Measurements from ENCODE around the gene SLC38A3.
A peak's percentile ranks its signal among the peaks of the same experiment; 100 is the strongest.
"Not testable (repeated sequence)": the region's sequence is repeated elsewhere in the genome, so short reads cannot be mapped to it uniquely, and the experiment has no call there.

The SLC38A3 gene

DNA sequence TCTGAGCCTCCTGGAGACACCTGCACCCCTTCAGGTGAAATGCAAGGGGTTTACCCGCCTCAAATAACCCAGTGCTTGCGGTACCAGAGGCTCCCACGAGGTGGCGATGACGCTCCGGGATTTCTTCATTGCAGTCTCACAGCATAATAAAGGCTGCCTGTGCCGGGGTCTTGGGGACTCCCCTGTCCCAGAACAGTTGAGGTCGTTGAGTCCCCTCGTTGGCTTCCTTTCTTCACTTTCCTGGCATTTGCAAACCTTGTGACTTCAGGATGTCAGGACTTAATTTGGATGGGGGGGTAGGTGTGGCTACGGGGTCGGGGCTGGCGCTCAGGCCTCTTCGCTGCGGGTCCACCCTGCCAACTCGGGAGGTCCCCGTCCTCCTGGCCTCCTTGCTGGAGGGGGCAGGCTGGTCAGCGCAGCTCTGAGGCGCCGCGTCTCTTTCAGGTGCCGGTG is 12.4 kb upstream of the SLC38A3 start:
- DNase-seq = peak; percentile 96

DNA sequence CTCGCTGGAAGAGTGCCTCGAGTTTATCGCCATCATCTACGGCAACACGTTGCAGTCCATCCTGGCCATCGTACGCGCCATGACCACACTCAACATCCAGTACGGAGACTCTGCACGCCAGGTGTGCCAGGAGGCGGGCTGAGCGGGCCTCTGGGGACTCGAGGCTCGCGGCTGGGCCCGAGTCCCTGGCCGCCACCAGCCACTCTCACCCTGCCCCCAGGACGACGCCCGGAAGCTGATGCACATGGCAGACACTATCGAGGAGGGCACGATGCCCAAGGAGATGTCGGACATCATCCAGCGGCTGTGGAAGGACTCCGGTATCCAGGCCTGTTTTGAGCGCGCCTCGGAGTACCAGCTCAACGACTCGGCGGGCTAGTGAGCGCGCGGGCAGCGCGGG is 11.8 kb upstream of the SLC38A3 start:
- no peak for DNase-seq

DNA sequence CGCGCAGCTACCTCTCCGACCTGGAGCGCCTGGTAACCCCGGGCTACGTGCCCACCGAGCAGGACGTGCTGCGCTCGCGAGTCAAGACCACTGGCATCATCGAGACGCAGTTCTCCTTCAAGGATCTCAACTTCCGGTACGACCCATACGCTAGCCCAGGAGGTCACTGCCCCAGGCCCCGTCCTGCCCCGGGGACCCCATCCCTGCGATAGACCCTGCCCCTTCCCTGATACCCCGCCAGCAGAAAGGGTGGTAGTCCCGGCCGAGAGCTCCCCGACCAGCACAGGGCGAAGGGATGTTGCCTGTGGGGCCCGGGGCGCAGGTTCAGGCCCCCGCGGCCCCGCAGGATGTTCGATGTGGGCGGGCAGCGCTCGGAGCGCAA is 11.3 kb upstream of the SLC38A3 start:
- DNase-seq = no peak

DNA sequence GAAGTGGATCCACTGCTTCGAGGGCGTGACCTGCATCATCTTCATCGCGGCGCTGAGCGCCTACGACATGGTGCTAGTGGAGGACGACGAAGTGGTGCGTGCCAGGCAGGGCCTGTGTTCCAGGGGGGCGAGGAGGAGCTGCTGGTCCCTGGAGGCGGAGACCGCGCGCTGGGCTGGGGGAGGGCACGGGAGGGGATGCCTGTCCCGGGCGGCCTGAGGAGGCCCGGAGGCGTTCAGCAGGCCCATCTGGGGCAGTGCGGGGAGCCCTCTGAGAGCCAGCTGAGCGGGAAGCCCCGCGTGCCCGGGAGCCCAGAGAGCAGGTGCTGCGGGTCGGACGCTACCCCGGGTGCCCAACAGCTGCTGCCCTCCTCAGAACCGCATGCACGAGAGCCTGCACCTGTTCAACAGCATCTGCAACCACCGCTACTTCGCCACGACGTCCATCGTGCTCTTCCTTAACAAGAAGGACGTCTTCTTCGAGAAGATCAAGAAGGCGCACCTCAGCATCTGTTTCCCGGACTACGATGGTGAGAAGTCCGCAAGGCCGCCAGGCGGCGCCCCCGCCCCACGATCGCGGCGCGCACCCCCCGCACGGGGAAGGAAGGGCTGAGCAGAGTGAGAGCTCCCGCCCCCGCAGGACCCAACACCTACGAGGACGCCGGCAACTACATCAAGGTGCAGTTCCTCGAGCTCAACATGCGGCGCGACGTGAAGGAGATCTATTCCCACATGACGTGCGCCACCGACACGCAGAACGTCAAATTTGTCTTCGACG is 10.8 kb upstream of the SLC38A3 start:
- peak; percentile 88 for DNase-seq

- peak; percentile 68 for DNase-seq
Observed at GRCh38 chr3:50194903-50195500, 10.1 kb upstream of the SLC38A3 start.

GRCh38 chr3:50195501-50196252 is 9.4 kb upstream of the SLC38A3 start:
- DNase-seq = no peak

DNA sequence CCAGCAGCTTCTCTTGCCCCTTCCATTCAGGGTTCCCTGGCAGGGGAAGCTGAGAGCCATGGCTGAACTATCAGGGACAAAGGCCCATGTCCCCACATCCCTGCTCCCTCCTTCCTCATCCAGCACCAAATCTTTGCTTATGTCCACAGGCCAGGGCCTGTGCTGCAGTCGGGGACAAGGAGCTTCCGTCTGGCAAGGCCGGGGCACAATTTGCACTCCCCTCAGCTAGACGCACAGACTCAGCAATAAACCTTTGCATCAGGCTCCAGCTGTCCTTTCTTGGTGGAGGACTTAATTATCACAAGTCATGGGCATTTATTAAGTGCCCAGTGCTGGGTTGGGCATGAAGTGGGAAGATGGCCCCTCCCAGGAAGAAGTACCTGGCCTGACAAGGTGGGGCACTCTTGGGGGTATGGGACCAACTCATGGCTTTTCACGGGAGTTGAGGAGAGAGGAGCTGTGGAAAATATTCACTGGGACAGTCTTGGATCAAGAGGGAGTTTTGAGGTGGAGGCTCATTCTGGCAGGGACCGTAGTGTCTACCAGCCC is 8.7 kb upstream of the SLC38A3 start:
- DNase-seq = no peak

- no peak for DNase-seq
Observed at GRCh38 chr3:50201573-50202315, 3.3 kb upstream of the SLC38A3 start.

DNA sequence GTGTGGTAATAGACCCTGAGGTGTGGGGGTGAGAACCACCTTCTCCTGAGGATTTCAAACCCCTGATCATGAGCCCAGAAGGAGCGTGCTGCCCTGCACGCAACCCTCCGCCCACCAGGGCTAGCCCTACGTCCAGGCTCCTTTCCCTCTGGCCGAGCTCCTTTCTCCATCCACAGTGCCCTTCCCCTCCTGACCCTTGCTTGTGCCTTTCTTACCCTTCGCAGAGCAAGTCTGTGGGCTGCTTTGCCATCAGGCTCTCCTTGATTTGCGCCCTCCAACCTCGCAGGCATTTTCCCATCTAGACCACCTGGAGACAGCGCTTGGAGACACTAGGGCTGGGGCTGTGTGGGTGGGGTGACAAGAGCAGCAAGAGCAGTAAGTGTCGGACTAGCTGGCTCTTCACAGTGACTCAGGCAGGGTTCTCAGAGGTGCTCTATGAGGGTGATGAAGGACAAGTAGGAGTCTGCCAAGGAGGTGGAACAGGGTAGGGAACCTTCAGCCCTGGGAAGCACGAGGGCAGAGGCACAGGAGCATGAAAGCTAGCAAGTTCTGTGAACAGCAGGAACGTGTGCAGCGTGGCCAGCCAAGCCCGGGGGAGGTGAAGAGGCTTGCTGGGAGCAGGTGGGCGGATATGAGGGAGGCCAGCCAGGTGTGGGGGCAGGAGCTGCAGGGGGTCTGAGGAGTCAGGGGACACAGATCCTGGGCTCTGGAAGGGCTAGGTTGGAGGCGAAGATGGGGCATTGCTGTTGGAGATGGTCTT is 2.5 kb upstream of the SLC38A3 start:
- DNase-seq = no peak

- DNase-seq = no peak
Observed at GRCh38 chr3:50203113-50203808, 1.8 kb upstream of the SLC38A3 start.

DNA sequence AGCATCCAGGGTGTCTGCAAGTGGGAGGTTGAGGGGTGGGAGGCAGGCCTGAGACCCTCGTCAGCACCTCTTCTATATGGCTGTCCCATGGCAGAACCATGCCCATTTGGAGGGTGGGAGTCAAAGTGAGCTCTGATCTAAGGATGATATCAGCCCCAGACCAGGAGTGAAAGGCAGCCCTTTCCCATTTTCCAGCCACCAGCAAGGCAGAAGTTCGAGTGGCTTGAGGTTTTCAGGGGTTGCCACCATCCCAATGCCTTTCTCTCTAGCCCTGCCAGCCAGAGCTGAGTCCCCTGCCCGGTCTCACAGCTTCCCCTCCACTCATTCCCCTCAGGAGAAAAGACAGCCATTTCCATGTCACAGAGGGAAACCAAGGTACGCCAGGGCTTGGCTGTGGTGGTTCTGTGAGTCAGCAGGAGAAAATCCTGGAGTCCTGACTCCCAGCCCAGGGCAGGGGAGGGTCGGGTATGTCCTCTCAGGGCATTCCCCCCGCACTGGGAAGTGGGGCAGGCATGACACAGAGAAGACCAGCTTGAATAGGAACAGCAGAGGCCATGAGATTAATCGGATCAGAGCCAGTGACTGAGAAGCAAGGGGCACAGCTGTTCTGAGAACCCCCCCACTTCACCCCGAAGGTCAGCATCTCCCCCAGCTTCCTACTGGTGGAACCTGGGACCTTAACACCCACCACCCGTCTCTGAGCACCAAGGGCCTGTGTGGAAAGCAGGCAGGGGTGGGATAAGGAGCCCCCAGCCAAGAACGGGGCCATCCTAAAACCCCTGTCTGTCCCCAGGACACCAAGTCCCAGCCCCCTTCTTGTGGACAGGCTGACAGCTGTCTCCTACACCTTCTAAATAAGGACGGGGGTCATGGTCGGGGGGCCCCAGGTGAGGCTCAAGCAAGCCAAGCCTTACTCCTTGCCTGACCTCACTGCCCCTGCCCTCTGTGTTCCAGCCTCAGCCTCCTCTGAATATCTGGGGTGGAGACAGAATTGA is 965 bp upstream of the SLC38A3 start:
- no peak for DNase-seq

DNA sequence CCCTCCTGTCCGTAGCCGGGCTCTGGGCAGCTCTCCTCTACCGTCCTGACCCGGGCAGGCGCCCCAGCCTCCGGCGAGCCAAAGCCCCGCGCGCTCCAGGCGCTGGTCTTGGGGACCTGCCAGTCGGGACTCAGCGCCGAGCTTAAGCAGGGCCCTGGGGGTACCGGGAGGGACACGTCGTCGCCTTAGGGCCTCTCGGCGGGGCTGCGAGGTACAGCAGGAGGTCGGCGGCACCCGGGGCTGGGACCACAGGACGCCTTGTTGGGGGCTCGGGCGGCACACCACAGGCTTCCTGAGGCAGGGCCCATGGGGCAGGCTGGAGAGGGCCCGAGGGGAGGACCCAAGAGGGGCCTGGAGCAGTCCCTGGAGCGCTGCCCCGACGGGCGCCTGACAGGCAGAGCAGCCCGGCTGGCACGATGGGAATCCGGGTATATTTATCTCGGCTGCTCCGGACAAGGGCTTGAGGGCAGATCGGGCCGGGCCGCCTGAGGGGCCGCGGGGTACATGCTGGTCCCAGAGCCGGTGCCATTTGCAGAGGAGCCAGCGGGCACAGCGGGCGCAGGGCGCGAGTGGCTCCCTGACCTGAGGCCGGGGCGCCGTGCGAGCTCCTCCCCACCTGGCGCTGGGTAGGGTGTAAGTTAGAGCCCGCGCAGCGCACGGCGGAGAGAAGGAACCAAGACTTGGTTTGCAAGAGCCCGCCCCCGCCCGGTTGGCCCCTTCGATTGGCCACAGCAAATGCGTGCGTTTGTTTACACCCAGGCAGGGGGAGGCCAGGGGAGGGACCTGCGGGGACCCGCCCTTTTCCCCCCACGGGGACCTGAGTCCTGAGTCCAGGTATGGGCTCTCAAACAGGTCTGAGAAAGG is 574 bp downstream of the SLC38A3 start:
- DNase-seq = peak; percentile 69

DNA sequence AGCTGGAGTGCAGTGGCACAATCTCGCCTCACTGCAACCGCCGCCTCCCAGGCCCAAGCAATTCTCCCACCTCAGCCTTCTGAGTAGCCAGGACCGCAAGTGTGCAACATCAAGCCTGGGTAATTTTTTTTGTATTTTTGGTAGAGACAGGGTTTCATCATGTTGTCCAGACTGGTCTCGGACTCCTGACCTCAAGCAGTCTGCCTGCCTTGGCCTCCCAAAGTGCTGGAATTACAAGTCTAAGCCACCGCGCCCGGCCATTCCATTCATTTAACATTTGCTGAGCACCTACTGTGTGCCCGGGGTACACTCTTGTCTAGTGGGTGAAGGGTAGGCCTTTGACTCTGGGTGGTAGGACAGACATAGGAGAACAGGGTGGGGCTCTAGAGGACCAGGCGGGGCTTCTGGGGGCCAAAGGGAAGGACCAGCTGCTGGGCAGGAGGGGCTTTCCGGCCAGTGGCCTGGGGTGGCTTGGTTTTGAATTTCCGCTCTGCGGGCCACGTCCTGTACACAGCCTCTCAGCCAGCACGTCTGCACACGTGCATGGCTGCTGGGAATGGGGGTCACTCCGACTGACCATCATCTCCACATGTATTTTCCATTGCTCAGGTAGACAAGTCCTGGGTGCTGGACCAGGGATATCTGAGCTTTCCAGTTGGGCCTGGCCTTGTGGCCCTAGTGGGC is 2.4 kb downstream of the SLC38A3 start:
- DNase-seq = no peak

GRCh38 chr3:50208677-50209344 is 3.7 kb downstream of the SLC38A3 start:
- DNase-seq = no peak

DNA sequence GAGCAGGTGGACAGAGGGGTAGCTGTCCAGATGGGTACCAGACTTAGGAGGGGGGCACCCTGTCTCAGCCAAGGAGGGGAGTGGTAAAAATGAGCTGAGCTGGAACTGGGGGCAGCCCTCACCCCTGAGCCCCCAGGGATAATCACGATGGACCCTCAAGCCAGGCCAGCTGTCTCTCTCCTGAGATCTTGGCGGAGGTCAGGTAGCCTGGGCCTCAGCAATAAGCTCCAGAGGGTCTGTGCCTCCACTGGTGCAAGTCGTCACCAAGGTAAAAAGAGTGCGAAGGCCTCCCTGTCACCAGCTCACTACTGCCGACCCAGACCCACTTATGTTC is 5.1 kb downstream of the SLC38A3 start:
- no peak for DNase-seq

DNA sequence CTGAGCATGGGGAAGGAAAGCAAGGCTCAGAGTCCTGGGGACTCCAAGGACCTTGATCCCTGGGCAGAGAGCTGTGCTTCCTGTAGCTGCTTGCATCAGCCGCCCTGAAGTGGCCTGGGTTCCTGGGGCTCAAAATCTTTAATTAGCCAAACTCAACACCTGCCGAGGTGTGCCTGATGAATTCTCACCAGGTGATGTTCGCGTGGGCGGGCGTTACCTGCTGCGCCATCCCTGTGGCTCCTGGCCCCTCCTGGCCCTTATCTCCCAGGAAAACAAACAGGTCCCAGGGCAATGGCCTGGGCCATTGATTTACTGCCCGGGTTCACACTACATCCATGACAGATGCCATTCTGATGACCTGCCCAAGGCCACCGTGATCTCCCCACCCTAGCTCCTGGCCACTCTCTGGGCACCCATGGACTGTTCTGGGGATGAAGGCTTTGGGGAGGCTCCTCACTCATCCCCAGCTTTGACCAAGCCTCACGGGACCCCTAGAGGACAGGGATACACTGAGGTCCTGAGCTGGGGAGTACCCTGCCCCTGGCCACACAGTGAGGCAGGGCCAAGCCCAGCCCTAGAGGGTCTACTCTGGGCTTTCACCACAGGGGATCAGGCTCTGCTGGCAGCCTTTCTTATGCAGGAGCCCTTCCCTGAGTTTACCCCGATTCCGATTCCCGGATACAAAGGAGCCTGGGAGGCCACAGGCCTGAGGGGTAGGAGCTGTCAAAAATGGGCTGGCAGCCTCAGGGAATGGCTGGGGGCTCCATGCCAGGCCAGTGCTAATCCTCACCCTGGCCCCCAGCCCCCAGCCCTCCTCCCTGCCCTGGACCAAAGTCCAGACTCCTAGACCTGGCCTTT is 5.7 kb downstream of the SLC38A3 start:
- no peak for DNase-seq

- DNase-seq = not testable (repeated sequence)
Observed at GRCh38 chr3:50211368-50211717, 6.3 kb downstream of the SLC38A3 start.
